Embryonic facial prominence (tissue), 1 donor: ENCODE data around the gene FRMD4A.

Experiments used
- DNase-seq: peaks from one replicate; pipeline ENCODE4 v3.0.0-alpha.2; 2016; ENCODE audit errors: extremely low spot score

Gene FRMD4A

DNA sequence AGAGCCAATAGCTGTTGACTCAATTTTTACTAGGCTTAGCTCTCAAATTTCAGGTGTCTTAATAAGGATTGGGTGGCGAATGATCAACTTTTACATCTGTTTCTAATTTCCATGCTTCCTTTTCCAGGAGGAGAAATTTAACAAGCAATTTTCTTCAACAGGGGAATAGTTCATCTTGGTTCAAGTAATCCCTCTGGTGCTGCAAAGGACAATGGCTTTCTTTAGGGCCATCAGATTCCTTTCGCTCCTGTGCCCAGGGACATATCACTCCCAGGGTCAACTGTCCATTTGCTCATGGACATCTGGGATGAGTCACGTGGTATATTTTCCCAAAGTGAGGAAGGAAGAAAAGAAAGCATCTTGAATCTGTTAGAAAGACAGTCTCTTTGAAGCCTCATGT lies 313.3 kb downstream of the FRMD4A start:
- no peak for DNase-seq

- no peak for DNase-seq
Measured at GRCh38 chr10:14016931-14017333, 313.8 kb downstream of the FRMD4A start.

GRCh38 chr10:14016011-14016536 lies 314.6 kb downstream of the FRMD4A start:
- DNase-seq = no peak

DNA sequence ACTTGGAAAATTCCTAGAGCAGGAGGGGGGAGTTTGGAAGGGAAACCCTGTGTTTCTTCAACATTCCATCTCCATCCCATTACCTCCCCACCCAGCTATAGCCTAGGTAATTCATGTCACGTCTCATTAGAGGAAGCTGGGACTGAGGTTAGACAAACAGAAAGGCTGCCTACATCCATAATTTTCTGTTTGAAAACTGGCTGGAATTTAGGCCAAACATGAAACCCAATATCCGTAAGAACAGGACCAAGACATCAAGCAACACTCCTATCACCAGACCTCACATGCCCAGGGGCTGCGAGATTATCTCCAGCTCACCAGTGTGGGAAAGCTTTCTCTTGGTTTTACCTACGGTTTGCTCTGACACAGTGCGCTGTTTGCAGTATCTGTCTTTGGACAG lies 316.3 kb downstream of the FRMD4A start:
- DNase-seq = no peak

DNA sequence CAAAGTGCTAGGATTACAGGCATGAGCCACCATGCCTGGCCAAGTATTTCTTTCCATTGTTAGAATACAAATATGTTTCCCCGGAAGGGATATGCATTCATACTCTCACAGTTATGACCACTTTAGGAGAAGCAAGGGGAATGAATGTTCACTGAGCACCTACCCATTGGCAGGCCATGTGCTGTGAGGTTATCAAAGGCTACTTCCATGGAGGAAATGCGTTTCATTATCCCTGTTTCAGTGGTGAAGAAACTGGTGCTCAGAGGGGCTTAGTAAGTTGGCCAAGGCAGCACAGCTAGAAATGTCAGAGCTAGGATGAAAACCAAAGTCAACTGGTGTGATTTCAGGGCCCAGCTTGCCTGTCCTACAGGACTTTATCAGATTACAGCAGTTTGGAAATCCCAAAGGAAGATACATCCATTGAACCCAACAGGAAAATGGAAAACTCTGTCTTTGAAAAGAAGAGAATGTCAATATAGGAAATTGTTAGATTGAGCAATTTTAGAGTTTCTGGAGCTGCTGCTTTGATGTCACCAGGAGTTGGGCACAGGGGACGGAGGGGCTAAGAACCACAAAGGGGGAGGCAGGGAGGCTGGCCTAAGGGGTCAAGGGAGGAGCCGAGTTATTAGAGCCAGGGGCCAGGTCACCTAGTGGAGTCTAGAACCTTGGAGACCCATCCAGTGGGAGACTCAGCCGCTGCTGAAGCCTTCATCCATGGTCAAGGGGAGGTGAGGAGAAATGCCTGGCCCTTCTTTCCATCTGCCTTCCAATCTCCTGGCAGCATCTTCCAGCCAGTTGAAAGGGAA lies 319.8 kb downstream of the FRMD4A start:
- DNase-seq = no peak

DNA sequence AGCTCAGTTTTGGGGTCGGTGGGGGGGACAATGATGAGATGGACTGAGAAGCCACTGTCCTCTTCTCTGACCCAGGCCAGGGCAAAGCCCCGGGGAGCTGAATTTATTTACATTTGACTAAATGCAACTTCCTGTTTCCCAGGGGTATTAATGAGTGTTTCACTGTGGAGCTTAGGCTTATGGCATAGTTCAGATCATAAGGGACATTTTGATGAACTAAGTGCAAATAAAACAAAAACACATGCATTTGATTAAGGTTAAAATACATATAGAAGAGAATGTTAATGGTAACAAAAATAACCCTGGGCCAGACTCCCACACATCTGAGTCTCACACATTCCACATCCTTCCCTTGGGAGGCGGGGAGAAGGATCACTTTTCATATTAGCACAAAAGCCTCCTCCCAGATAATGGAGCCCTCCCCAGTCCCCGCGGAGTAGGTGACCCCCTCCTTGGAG lies 320.6 kb downstream of the FRMD4A start:
- DNase-seq = peak; percentile 74

DNA sequence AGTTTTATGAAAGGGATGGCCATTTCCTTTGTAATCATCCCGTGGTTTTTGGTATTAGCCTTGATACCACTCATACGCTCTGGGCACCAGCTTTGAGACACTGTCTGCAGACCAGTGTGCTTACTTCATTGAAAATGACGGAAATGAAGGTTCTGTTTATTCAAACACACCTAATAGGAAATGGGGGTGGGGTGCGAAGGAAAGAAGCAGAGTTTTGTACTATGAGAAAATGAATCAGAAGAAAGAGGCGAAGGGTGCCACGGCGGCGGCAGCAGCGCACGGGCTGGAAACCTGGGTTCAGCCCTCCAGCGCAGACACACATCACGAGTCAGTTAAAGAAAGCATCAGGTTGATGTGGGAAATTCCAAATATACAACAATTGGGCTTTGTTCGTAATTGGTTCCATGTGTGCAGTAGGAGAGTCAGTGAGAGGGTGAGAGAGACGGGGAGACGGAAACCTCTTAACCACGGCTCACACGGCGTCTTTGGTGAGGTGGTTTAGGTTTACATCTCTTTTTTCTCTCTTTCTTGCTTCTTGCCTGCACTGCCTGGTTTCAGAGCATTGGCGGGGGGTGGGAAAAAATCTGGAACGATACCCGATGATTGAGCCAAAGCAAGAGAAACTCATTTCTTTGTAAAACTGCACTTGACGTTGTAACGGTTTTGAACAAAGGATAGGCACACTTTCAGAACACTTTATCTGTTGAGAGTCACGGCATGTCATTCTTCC lies 321.2 kb downstream of the FRMD4A start:
- DNase-seq = peak; percentile 75

DNA sequence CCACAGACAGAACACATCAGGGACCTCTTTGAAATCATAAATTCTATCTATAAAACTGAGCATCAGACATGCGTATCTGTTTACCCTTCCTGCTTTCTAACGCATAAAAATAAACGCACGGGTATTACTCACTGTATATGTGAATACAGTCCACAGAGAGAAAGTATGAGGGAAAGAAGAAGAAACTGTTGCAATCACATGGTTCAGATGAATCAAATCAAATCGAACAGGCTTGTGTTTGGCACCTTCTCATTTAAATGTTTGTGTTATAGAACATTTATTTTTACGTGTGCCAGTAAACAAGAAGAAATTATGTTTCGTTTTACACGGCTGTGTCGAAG lies 322.0 kb downstream of the FRMD4A start:
- DNase-seq = no peak

- no peak for DNase-seq
Measured at GRCh38 chr10:14004536-14004935, 326.2 kb downstream of the FRMD4A start.

DNA sequence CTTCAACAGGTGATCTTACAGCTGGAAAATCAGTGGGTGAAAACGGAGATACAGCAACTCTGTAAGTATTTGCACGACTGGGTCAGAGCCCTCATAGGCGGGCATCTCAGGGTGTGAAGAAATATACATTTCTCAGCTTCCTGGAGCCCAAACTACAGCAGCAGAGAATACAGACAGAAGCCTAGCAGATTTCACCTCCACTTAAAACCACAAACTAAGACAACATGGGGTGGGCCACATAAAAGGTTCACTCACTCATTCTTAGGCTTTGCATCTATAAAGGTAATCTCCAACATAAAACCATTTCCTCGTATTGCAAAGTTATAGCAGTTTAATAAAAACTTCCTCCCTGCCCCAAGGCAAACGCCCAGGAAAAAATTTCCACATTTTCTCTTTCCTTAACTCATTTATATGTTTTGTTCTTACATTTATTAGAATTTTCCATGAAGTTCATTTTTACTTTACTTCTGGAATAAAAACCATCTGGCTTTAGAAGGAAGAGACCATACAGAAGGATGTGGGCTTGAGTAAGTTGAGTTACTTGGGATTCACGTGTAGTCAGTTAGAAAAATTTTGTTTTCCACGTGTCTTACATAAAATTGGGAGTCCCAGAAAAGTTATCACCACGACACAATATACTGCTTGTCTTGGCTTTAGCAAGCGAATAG lies 327.1 kb downstream of the FRMD4A start:
- DNase-seq = no peak

- DNase-seq = no peak
Measured at GRCh38 chr10:14001298-14002040, 329.3 kb downstream of the FRMD4A start.

DNA sequence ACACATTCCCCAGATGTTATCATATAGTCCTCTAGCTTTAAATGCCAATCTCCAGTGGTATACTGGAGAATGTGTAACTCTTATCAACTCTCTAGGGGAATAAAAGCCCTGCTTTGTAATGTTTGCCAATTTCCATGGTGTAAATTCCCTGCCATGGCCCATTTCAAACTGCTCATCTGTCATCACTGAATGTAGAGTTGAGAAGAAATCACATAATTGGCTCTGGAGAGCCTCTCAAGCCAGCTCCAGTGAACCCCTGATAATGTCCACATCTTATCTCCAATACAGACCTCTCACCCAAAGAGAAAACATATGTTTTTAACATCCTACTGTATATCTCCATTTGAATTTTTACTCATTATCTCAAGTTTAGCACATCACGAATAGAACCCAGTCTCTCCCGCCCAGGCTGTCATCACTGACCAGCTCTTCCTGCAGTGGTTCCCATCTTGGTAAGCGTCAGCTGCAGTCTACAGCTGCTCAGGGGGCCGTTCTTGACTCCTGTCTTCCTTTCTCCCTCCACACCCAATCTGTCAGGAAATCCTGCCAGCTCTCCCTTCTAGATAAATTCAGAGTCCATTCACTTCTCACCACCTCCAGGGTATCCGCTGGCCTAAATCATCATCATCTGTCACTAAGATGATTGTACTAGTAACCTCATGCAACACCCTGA lies 332.4 kb downstream of the FRMD4A start:
- no peak for DNase-seq

- no peak for DNase-seq
Measured at GRCh38 chr10:13997650-13998049, 333.1 kb downstream of the FRMD4A start.

- DNase-seq = no peak
Measured at GRCh38 chr10:13994932-13995331, 335.8 kb downstream of the FRMD4A start.

DNA sequence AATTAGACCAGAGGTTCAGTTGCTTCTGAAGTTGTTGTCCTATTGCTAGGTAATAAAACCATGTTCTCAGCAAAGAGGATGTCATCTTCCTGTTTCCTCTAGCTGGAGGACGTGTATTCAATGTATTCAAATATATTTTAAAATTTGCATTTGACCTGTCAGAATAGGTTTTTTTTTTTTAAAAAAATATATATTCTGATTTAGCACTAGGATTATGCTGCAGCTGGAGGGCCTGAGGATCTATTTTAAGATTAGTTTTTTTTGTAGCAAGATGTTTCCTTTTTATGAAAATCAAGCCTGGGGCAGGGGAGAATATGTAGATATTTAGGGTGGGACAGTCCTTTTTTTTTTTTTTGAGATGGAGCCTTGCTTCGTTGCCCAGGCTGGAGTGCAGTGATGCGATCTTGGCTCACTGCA lies 337.0 kb downstream of the FRMD4A start:
- no peak for DNase-seq

DNA sequence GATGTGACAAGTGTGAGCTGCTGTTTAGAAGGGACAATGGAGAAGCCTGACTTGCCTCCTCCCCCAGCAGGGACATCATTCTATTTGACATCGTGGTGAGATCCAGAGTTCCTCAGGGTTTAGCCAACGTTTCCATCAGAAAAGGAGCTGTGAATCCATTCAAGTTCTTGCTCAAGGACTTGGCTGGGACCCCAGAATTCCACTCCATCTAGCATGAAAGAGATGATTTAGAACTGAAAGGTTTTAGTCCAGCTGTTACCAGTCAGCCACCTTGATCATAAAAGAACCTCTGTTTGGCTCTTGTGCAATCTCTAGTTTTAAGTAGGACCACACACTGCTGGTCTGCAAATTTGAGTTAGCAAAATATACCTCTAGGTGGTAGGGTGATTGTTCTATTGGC lies 337.6 kb downstream of the FRMD4A start:
- no peak for DNase-seq

DNA sequence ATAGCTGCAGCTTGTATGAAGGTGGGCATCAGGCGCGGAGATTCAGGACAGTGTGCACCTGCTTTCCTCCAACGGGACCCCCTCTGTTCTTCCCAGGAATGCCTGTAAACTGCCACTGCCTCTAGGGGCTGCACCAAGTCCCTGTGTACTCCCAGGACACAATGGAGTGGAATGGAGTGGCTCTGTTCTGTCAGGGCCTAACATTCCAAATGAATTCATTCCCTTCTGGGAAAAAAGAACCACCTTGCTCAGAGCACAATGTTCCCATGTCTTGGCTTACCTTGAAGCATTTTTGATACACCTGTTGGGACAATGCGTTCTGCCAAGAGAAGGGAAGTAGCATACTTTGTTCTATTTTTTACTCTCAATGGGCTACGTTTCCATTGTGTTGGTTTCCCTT lies 339.4 kb downstream of the FRMD4A start:
- DNase-seq = no peak

GRCh38 chr10:13990946-13991345 lies 339.8 kb downstream of the FRMD4A start:
- peak; percentile 48 for DNase-seq

- no peak for DNase-seq
Measured at GRCh38 chr10:13990392-13990805, 340.3 kb downstream of the FRMD4A start.

GRCh38 chr10:13989616-13990015 lies 341.1 kb downstream of the FRMD4A start:
- no peak for DNase-seq

DNA sequence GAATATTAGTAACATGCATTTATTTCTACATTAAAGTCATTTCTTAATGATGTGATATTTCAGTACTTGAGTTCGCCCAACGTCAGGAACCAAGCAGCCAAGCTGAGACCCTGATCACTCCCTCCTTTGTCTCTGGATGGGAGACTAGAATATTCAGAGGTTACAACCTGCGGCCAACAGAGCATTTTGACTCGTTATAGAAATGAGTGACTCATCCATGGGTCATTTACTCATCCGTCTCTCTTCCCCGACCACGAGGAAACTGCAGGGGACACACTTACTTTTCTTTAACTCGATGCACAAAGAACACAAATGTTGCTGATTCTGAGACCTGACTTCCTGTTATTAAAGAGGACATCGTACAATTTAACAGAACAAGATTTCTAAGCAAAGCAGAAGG lies 343.3 kb downstream of the FRMD4A start:
- DNase-seq = no peak
